NCI-H345 (cell line): Measurements from ENCODE around the gene MORN3.
"Not testable (repeated sequence)": the region's sequence is repeated elsewhere in the genome, so short reads cannot be mapped to it uniquely, and the experiment has no call there.

Experiments
- DNase-seq: peaks from one replicate; lab custom pipeline; 2025; lab: John Stamatoyannopoulos, UW

The MORN3 gene

GRCh38 chr12:121689430-121689829 is 20.0 kb upstream of the MORN3 start:
- DNase-seq: no peak

DNA sequence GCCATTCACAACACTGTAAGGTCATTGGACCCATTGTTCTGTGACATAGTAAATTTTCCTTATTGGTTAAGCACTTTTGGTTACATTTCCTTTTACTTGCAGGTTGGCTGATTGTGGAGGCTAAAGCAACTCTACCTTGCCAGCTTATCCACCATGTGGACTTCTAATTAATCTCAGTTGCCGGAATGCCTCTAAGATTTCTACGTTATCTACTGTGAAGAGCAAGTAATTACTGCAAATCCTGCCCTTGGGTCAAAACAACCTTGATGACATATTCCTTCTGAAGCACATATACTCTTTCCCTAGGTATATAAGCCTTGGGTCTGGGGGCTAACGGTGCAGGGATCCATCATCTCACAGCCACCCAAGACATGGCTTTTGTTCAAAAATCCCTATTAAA is 19.5 kb upstream of the MORN3 start:
- DNase-seq: no peak

- not testable (repeated sequence) for DNase-seq
Observed at GRCh38 chr12:121679661-121680197, 10.3 kb upstream of the MORN3 start.

DNA sequence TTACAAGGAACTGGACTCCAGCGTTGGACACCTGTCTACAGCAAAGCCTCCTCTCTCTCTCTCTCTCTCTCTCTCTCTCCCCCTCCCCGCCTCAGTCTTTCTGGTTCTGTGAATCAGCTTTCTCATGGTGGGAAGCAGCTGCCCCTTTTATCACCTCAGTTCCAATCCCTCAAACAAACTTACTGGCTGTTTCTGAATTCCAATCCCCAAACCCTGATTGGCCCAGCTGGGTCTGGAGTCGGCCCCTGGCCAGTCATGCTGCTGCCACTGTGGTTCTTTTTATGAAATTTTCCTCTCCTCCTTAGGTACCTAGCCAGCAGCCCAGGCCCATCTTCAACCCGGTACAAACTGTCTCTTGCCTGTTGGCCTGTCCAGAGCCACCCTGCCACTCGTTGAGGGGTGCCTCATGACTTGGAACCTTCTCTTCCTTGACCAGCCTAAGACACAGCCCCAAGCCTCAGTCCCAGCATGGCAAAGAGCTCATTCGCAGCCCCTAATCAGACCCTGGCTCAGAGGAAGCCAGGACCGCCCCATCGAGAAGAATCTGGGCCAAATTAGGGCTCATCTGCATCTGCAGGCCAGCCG is 9.4 kb upstream of the MORN3 start:
- no peak for DNase-seq

GRCh38 chr12:121678305-121678704 is 8.9 kb upstream of the MORN3 start:
- DNase-seq: no peak

GRCh38 chr12:121676190-121676589 is 6.7 kb upstream of the MORN3 start:
- peak; percentile 14 for DNase-seq

DNA sequence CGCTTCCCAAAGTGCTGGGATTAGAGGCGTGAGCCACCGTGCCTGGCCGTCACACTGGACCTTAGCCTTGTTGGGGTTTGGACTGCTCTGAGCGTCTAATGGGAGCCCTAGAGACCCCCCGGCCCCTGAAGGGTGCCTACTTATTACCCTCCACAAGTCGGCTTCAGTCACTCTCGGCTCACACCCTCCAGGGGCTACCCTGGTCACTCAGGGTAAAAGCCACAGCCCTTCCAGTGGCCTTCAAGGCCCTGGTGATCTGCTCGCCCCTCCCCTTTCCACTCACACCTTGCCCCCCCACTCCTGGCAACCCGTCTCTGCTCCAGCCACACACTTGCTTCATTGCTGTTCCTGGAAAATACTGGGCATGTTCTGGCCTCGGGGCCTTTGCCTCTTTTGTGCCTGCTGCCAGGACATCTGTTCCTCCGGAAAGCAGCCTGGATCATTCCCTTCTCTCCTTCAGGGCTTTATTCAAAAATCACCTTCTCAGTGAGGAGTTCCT is 3.6 kb upstream of the MORN3 start:
- no peak for DNase-seq

DNA sequence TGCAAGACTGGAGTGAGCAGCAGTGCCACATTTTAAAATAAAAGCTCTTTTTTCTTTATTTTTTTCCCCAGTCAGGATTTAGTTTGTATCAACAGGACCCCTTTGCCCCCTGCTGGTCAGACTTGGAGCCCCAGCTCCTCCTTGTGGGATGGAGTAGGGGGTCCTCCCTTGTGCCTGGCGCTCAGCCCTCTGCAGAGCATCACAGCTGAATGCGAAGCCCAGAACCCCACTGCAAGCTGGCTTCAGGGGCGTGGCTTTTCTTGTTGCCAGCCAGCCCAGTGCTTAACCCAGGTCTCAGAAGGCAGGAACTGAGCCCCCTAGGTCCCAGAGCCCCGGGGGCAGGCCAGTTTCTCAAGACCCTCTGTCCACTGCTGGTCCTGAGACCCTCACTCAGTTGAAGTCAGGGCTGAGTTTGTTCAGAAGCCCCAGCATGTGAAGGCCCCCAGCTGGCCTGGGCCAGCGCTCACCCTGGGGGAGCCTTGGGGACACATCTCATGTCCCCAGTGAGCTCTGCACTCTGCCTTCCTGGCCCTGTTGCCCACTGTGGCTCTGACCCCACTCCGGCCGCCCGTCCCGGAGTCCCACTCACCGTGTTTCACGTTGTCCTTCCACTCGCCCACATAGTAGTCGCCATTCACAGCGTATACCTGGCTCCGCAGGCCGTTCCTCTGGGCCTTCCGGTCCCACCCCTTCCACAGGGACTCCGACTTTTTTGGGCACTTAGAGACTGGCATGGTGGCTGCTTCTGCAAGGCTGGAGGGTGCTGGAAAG is 519 bp downstream of the MORN3 start:
- DNase-seq: no peak

- not testable (repeated sequence) for DNase-seq
Observed at GRCh38 chr12:121666829-121667228, 2.6 kb downstream of the MORN3 start.

- no peak for DNase-seq
Observed at GRCh38 chr12:121663610-121663929, 5.9 kb downstream of the MORN3 start.

DNA sequence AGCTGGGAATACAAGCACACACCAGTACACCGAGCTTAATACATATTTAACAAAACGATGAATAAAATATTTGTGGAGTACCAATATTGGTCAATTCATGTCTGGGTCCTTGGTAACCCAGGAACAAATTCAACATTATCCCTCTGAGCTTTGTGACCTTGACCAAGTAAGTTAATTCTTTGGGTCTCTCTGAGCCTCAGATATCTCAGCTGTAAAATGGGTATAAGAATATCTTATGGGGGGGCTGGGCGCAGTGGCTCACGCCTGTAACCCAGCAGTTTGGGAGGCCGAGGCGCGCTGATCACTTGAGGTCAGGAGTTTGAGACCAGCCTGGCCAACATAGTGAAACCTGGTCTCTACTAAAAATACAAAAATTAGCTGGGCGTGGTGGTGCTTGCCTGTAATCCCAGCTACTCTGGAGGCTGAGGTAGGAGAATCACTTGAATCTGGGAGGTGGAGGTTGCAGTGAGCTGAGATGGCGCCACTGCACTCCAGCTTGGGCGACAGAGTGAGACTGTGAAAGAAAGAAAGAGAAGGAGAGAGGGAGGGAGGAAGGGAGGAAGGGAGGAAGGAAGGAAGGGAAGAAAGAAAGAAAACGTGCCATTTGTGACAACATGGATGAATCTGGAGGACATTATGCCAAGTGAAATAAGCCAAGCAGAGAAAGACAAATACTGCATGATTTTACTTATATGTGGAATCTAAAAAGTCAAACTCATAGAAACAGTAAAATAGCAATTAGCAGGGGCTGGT is 7.9 kb downstream of the MORN3 start:
- not testable (repeated sequence) for DNase-seq

GRCh38 chr12:121657305-121658008 is 12.0 kb downstream of the MORN3 start:
- DNase-seq: no peak

DNA sequence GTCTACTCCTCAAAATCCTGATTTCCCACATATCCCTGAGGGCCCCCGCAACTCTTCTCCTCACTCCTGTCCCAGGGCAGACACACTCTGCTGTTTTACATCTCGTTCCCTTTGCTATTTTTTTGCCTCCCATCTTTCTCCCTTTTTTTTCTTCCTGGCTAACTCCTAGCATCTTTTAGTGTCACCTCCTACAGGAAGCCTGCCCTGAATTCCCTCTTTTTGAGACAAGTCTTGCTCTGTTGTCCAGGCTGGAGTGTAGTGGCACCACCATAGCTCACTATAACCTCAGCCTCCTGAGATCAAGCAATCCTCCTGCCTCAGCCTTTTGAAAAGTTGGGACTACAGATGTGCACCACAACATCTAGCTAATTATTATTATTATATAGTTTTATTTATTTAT is 13.3 kb downstream of the MORN3 start:
- DNase-seq: no peak

- no peak for DNase-seq
Observed at GRCh38 chr12:121653999-121654398, 15.5 kb downstream of the MORN3 start.

- no peak for DNase-seq
Observed at GRCh38 chr12:121652767-121653497, 16.5 kb downstream of the MORN3 start.

DNA sequence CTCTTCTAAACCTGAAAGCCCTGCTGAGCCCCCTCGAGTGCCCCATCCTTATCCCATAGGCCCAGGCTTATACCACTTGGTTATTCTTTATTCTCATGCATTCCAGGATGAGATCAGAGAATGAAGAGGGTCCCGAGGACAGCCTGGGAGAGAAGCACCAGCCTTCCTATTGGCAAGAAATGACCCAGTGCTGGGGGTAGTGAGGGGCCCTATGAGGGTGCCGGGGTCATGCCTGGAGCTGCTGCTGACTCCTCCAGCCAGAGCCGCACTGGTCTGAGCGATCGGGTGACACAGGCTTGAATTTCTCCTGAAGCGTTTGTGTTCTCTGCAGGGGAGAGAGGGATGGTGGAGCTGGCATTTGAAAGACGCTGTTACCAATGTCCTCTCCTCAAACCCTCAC is 18.1 kb downstream of the MORN3 start:
- DNase-seq: no peak

- DNase-seq: no peak
Observed at GRCh38 chr12:121649819-121650353, 19.6 kb downstream of the MORN3 start.

DNA sequence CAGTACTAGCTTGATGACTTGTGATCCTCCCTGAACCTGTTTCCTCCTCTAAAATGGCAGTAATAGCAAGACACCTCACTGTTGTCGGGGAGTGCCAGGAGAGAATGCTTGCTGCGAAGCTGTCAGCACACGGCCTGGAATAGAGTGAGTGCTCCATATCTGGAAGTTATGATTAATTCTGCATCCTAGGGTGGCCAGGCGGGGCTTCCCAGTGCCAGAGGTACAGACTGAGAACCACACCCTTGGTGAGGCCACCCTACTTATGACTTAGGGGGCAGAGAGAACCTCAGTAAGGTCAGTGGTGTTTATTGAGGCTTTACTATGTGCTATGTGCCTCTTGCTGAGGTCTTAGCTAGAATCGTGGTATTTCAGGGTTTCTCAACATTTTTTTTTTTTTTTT is 20.1 kb downstream of the MORN3 start:
- DNase-seq: no peak

- DNase-seq: peak; percentile 65
Observed at GRCh38 chr12:121648458-121649028, 20.9 kb downstream of the MORN3 start.

DNA sequence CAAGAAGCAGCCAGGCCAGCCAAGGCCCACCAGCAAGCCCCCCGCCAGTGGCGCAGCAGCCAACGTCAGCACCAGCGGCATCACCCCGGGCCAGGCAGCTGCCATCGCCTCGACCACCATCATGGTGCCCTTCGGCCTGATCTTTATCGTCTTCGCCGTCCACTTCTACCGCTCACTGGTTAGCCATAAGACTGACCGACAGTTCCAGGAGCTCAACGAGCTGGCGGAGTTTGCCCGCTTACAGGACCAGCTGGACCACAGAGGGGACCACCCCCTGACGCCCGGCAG is 28.2 kb downstream of the MORN3 start:
- DNase-seq: no peak
